OCI-LY1 (cell line): Measurements from ENCODE around the gene DNAJB5.

Experiments
- H2AFZ ChIP-seq: fragments of 200-600 bp; sonication (generic), shearing (Covaris generic); 2 replicates; pipeline ENCODE4 v1.6.0; 2014; ENCODE audit warnings: antibody characterized with exemption, mild to moderate bottlenecking, low read length
- H3F3A ChIP-seq: fragments of 200-600 bp; sonication (generic), shearing (Covaris generic); 2 replicates; pipeline ENCODE4 v1.6.0; 2014; ENCODE audit warnings: mild to moderate bottlenecking, antibody characterized with exemption, low read length, moderate library complexity; ENCODE audit not compliant: insufficient read depth
- H3K27ac ChIP-seq: fragments of 200-600 bp; sonication (generic); 2 replicates; pipeline ENCODE4 v1.5.1; 2014; ENCODE audit warnings: low read length, mixed run types, mild to moderate bottlenecking, low read depth; ENCODE audit not compliant: poor library complexity, severe bottlenecking
- H3K27me3 ChIP-seq: fragments of 200-600 bp; sonication (generic); 2 replicates; pipeline ENCODE4 v1.6.0; 2014; ENCODE audit warnings: antibody characterized with exemption, mild to moderate bottlenecking, low read length, moderate library complexity; ENCODE audit not compliant: insufficient read depth
- H3K36me3 ChIP-seq: fragments of 200-600 bp; sonication (generic); 2 replicates; pipeline ENCODE4 v1.6.1; 2014; ENCODE audit warnings: mild to moderate bottlenecking, antibody characterized with exemption, low read length, moderate library complexity, mixed read lengths; ENCODE audit not compliant: insufficient read depth
- H3K4me1 ChIP-seq: fragments of 200-600 bp; sonication (generic); 2 replicates; pipeline ENCODE4 v1.5.1; 2014; ENCODE audit warnings: mild to moderate bottlenecking, low read length, moderate library complexity; ENCODE audit not compliant: insufficient read depth, severe bottlenecking
- H3K4me2 ChIP-seq: fragments of 200-600 bp; sonication (generic), shearing (Covaris generic); 2 replicates; pipeline ENCODE4 v1.6.1; 2014; ENCODE audit warnings: low read length
- H3K4me3 ChIP-seq: fragments of 200-600 bp; sonication (generic); 2 replicates; pipeline ENCODE4 v1.5.1; 2014; ENCODE audit warnings: low read length, low read depth, mild to moderate bottlenecking, mixed read lengths; ENCODE audit not compliant: poor library complexity, severe bottlenecking
- H3K79me2 ChIP-seq: fragments of 200-600 bp; shearing (Covaris generic); 2 replicates; pipeline ENCODE4 v1.6.1; 2016; ENCODE audit warnings: mixed run types, low read length, mixed read lengths; ENCODE audit not compliant: insufficient read depth
- H3K9ac ChIP-seq: fragments of 200-600 bp; sonication (generic), shearing (Covaris generic); 2 replicates; pipeline ENCODE4 v1.6.1; 2014; ENCODE audit warnings: mild to moderate bottlenecking, low read length, mixed read lengths
- H3K9me2 ChIP-seq: fragments of 200-600 bp; sonication (generic), shearing (Covaris generic); 2 replicates; pipeline ENCODE4 v1.6.1; 2014; ENCODE audit warnings: low read depth, mild to moderate bottlenecking, low read length, mixed read lengths
- H3K9me3 ChIP-seq: fragments of 200-600 bp; shearing (Covaris generic); 2 replicates; pipeline ENCODE4 v1.6.1; 2014; ENCODE audit warnings: low read length, mixed read lengths
- H4K20me1 ChIP-seq: fragments of 200-600 bp; sonication (generic), shearing (Covaris generic); 2 replicates; pipeline ENCODE4 v1.6.0; 2016; ENCODE audit warnings: mild to moderate bottlenecking, low read length; ENCODE audit not compliant: insufficient read depth
- EZH2 ChIP-seq: fragments of 200-600 bp; sonication (generic), shearing (Covaris generic); IDR thresholded peaks from 2 replicates; pipeline ENCODE4 v1.8.0; 2017; ENCODE audit warnings: borderline replicate concordance, mixed run types, mild to moderate bottlenecking, antibody characterized with exemption, low read length, moderate library complexity, mixed read lengths
- TF ChIP-seq, protein P1 (sequence below): fragments of 200-600 bp; sonication (generic), shearing (Covaris generic); IDR thresholded peaks from 2 replicates; pipeline ENCODE4 v1.5.1; 2017; ENCODE audit warnings: mild to moderate bottlenecking, antibody characterized with exemption, low read length, moderate library complexity, mixed read lengths

Gene DNAJB5

DNA sequence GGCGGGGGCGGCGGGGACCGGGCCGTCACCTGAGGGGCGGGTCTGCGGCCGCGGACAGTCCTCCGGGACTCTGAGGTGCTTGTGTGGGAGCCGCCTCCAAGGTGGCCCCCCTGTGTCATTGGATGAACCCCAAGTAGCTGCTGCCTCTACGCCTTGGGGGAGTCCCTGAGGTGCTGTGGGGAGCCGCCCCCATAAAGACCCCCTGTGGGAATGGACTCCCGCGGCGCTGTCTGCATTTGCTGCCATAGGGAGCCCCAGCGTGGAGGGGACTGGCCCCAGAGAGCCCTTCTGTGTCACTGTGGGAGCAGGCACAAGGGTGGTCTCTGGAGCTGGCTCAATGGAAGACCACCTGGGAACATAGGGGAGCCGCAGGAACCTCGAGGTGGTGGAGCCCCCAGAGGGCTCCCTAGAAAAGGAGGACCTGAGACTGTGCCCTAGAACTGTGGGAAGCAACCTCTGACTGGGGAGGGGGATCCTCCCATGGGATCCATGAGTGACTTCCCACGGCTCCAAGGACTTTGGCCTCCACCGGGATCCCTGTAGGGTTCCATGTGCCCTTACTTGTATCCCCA, 31.0 kb upstream of the DNAJB5 start:
- H3K79me2 ChIP-seq: no peaks in the 10 kb centered on the region
- no peaks in the 10 kb centered on the region for H3K4me1 ChIP-seq
- TF ChIP-seq, protein P1, sequence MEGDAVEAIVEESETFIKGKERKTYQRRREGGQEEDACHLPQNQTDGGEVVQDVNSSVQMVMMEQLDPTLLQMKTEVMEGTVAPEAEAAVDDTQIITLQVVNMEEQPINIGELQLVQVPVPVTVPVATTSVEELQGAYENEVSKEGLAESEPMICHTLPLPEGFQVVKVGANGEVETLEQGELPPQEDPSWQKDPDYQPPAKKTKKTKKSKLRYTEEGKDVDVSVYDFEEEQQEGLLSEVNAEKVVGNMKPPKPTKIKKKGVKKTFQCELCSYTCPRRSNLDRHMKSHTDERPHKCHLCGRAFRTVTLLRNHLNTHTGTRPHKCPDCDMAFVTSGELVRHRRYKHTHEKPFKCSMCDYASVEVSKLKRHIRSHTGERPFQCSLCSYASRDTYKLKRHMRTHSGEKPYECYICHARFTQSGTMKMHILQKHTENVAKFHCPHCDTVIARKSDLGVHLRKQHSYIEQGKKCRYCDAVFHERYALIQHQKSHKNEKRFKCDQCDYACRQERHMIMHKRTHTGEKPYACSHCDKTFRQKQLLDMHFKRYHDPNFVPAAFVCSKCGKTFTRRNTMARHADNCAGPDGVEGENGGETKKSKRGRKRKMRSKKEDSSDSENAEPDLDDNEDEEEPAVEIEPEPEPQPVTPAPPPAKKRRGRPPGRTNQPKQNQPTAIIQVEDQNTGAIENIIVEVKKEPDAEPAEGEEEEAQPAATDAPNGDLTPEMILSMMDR: no peak
- TF ChIP-seq EZH2: no peak
- no peak overlapping the region for H2AFZ ChIP-seq
- H4K20me1 ChIP-seq: no peaks in the 10 kb centered on the region
- H3K27ac ChIP-seq: no peak overlapping the region
- no peaks in the 10 kb centered on the region for H3K9me3 ChIP-seq
- peak overlapping the region; percentile 46; the same call in 1 of the 2 replicates for H3K4me2 ChIP-seq
- no peaks in the 10 kb centered on the region for H3K36me3 ChIP-seq
- H3K9me2 ChIP-seq: no peaks in the 10 kb centered on the region
- H3F3A ChIP-seq: no peaks in the 10 kb centered on the region
- no peaks in the 10 kb centered on the region for H3K27me3 ChIP-seq
- H3K9ac ChIP-seq: no peak overlapping the region
- no peak overlapping the region for H3K4me3 ChIP-seq

- Histone ChIP-seq H4K20me1 (no peaks in the 10 kb centered on the region), H3K36me3 (no peaks in the 10 kb centered on the region), H3F3A (no peaks in the 10 kb centered on the region), H3K79me2 (no peaks in the 10 kb centered on the region), H3K4me3 (no peak overlapping the region), H3K9ac (no peak overlapping the region), H2AFZ (no peak overlapping the region), H3K4me1 (no peaks in the 10 kb centered on the region), H3K9me3 (no peaks in the 10 kb centered on the region), H3K4me2 (no peak overlapping the region), H3K27ac (no peak overlapping the region), H3K9me2 (no peaks in the 10 kb centered on the region), H3K27me3 (no peaks in the 10 kb centered on the region)
- TF ChIP-seq, protein P1: no peak
- TF ChIP-seq EZH2: no peak
Measured at GRCh38 chr9:34959461-34959860, 30.1 kb upstream of the DNAJB5 start.

- no peaks in the 10 kb centered on the region for H3K9me2 ChIP-seq
- H3K9me3 ChIP-seq: no peaks in the 10 kb centered on the region
- no peak overlapping the region for H3K4me3 ChIP-seq
- no peaks in the 10 kb centered on the region for H3K36me3 ChIP-seq
- H3F3A ChIP-seq: no peaks in the 10 kb centered on the region
- no peak overlapping the region for H3K9ac ChIP-seq
- H3K4me2 ChIP-seq: no peak overlapping the region
- no peak for TF ChIP-seq EZH2
- TF ChIP-seq, protein P1: no peak
- no peak overlapping the region for H3K27ac ChIP-seq
- H3K79me2 ChIP-seq: no peaks in the 10 kb centered on the region
- H3K27me3 ChIP-seq: no peaks in the 10 kb centered on the region
- no peak overlapping the region for H2AFZ ChIP-seq
- no peaks in the 10 kb centered on the region for H3K4me1 ChIP-seq
- no peaks in the 10 kb centered on the region for H4K20me1 ChIP-seq
Measured at GRCh38 chr9:34961574-34962490, 27.7 kb upstream of the DNAJB5 start.
